Lower lobe of right lung (tissue), 2 donors: ENCODE results near the gene RUNDC3A. TPM values are rescaled to one million over a fixed set of nuclear protein-coding genes. Genes with fewer than 3 reads are reported as not detected.

Experiments used
- ATAC-seq, 2 donors: fragments of 200-7000 bp; cut with Tn5 transposase; one replicate each; pipeline ENCODE4 v1.9.1; 2020 to 2022; ENCODE audit warnings: mild to moderate bottlenecking in 2 of 2, moderate library complexity in 2 of 2
- DNase-seq: peaks from one replicate; pipeline ENCODE4 v3.0.0-alpha.2; 2020
- H3K27ac ChIP-seq: fragments of 200-600 bp; one replicate; pipeline ENCODE4 v1.8.0; 2022
- H3K27me3 ChIP-seq: fragments of 200-600 bp; one replicate; pipeline ENCODE4 v1.8.0; 2022; ENCODE audit warnings: low read depth
- H3K36me3 ChIP-seq: fragments of 200-600 bp; one replicate; pipeline ENCODE4 v1.8.0; 2022; ENCODE audit warnings: mild to moderate bottlenecking
- H3K4me1 ChIP-seq: fragments of 200-600 bp; one replicate; pipeline ENCODE4 v1.8.0; 2022
- H3K4me3 ChIP-seq: fragments of 200-600 bp; one replicate; pipeline ENCODE4 v1.8.0; 2022; ENCODE audit warnings: mild to moderate bottlenecking
- H3K9me3 ChIP-seq: fragments of 200-600 bp; one replicate; pipeline ENCODE4 v1.8.0; 2022
- intact Hi-C: fragments of 100-400 bp; cut with DNase I; formaldehyde crosslinking; loops from one replicate; pipeline ENCODE4 v1.11.0; 2022
- total RNA-seq: library from RNA; stranded (reverse); fragmentation: NEBNext Ultra II Directional; extraction: Animal tissue kit (Norgen Biotek cat#: 25700); gene quantifications from one replicate; pipeline ENCODE4 v1.2.1, GENCODE V29; 2021
- TF ChIP-seq, protein P1 (sequence below): fragments of 200-600 bp; IDR thresholded peaks from one replicate; pipeline ENCODE4 v1.8.0; 2022; ENCODE audit warnings: antibody characterized with exemption, mild to moderate bottlenecking
- donor health status: DM: no; HTN: yes; CAD: no; lungs with severe emphysema.

RUNDC3A gene
- total RNA-seq, 1 donor from 2014 or later = 0.38 TPM

DNA sequence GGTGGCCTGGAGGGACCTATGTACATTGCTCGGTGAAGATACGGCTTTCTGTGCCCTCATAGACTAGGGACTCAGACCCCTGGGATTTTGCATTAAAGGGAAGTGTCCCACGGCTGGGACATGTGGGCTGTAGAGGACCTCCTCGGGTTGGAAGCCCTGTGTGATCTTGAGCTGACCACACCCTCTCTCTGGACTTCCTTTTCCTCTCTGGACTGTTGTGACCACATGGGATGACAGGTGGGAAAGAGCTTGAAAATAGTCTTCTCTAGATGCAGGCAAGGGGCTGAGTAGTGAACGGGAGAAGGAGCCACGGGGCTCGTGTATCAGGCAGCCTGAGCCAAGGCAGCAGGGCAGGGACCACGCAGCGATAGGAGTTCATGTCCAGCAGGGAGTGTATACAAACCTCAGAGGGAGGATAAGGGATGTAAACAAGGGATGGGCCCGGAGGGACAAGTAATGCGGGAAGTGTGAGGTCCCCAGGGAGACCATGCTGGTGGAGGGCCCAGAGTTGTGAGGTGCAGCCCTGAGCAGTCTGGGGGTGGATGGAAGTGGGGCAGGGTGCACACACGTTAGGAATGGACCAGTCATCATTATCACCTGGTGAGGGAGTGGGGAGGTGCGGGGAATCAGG lies 36.0 kb upstream of the RUNDC3A start:
- Histone ChIP-seq H3K36me3 (no peaks in the 10 kb centered on the region), H3K27ac (no peak overlapping the region), H3K4me1 (peaks cover 5% of the 10 kb centered on the region), H3K4me3 (no peak overlapping the region), H3K27me3 (peaks cover 4% of the 10 kb centered on the region), H3K9me3 (no peaks in the 10 kb centered on the region)
- no peak for DNase-seq
- intact Hi-C loops = no loop called here
- peak in 1 of 2 donors; percentile 44 for ATAC-seq
- TF ChIP-seq, protein P1, sequence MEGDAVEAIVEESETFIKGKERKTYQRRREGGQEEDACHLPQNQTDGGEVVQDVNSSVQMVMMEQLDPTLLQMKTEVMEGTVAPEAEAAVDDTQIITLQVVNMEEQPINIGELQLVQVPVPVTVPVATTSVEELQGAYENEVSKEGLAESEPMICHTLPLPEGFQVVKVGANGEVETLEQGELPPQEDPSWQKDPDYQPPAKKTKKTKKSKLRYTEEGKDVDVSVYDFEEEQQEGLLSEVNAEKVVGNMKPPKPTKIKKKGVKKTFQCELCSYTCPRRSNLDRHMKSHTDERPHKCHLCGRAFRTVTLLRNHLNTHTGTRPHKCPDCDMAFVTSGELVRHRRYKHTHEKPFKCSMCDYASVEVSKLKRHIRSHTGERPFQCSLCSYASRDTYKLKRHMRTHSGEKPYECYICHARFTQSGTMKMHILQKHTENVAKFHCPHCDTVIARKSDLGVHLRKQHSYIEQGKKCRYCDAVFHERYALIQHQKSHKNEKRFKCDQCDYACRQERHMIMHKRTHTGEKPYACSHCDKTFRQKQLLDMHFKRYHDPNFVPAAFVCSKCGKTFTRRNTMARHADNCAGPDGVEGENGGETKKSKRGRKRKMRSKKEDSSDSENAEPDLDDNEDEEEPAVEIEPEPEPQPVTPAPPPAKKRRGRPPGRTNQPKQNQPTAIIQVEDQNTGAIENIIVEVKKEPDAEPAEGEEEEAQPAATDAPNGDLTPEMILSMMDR = no peak

DNA sequence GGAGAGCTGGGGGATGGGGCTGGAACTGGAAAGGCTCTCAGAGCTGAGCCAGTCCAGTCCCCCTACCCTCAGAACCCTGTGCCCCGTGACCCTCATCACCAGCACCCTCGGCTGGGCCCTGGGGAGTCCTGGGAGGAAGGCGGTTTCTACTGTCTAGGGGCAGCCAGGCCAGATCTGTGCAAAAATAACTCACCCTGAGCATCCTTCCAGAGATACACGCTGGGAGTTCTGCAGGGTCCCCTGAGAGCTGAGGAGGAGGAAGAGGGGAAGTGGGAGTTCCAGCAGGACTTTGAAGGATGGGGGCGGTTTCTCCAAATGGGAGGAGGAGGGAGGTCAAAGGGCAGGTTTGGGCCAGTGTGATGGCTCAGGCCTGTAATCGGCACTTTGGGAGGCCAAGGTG lies 35.4 kb upstream of the RUNDC3A start:
- ATAC-seq (peak in 1 of 2 donors; percentile 11), DNase-seq (no peak)
- H3K9me3 ChIP-seq = no peaks in the 10 kb centered on the region
- H3K27me3 ChIP-seq = peaks cover 4% of the 10 kb centered on the region
- H3K36me3 ChIP-seq = no peaks in the 10 kb centered on the region
- peaks cover 5% of the 10 kb centered on the region for H3K4me1 ChIP-seq
- intact Hi-C loops = no loop called here
- TF ChIP-seq, protein P1 = no peak
- no peak overlapping the region for H3K27ac ChIP-seq
- no peak overlapping the region for H3K4me3 ChIP-seq

DNA sequence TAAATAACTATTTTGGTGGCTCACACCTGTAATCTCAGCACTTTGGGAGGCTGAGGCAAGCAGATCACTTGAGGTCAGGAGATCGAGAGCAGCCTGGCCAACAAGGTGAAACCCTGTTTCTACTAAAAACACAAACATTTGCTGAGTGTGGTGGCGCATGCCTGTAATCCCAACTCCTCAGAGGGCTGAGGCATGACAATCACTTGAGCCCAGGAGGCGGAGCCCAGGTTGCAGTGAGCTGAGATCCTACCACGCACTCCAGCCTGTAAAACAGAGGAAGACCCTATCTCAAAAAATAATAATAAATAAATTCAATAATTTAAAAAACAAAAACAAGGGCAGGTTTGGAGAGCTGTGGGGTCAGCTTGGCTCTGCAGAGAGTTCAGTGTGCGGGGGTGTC lies 34.8 kb upstream of the RUNDC3A start:
- H3K9me3 ChIP-seq = no peaks in the 10 kb centered on the region
- no peak overlapping the region for H3K27ac ChIP-seq
- intact Hi-C loops = no loop called here
- no peaks in the 10 kb centered on the region for H3K36me3 ChIP-seq
- no peak for ATAC-seq
- TF ChIP-seq, protein P1 = no peak
- DNase-seq = no peak
- H3K4me3 ChIP-seq = no peak overlapping the region
- H3K27me3 ChIP-seq = peaks cover 4% of the 10 kb centered on the region
- peaks cover 6% of the 10 kb centered on the region for H3K4me1 ChIP-seq

DNA sequence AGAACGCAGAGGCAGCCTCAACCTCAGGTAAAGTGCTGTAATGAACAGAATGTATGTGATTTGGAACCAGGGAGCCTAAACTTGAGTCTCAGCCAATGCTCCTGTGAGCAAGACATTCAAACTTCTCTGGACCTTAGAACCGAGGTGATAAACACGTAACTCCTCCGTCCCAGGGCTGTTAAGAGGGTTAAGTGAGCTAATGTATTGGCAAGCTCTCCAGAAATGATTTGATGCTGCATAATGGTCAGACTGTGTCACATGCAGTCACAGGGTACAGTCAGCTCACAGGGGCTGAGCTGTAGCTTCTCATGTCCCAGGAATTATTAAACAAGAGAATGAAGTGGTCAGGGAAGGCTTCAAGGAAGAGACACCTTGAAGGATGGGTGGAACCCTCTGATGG lies 30.4 kb upstream of the RUNDC3A start:
- intact Hi-C loops = no loop called here

DNA sequence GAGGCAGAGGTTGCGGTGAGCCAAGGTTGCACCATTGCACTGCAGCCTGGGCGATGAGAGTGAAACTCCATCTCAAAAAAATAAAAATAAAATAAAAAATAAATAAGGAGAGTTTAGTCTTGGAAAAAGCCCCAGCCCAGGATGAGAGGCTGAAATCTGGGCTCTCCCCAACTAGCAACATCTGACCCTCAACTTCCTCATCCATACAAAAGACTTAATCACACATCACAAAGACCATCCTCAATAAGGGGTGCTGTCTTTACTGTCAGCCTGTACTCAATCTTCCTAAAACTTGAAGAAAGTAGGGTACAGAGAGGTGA lies 29.1 kb upstream of the RUNDC3A start:
- H3K36me3 ChIP-seq = no peaks in the 10 kb centered on the region
- peaks cover 21% of the 10 kb centered on the region for H3K4me1 ChIP-seq
- no peak for ATAC-seq
- H3K27ac ChIP-seq = peak overlapping the region; percentile 80
- H3K9me3 ChIP-seq = no peaks in the 10 kb centered on the region
- H3K27me3 ChIP-seq = no peaks in the 10 kb centered on the region
- DNase-seq = no peak
- TF ChIP-seq, protein P1 = no peak
- intact Hi-C loops = no loop called here
- H3K4me3 ChIP-seq = no peak overlapping the region

More for the DNA sequence above, 30.4 kb upstream of the RUNDC3A start:
- ATAC-seq (no peak), DNase-seq (no peak)
- TF ChIP-seq, protein P1 = no peak
- H3K27me3 ChIP-seq = no peaks in the 10 kb centered on the region
- no peak overlapping the region for H3K4me3 ChIP-seq
- H3K4me1 ChIP-seq = peaks cover 21% of the 10 kb centered on the region
- H3K9me3 ChIP-seq = no peaks in the 10 kb centered on the region
- H3K27ac ChIP-seq = no peak overlapping the region
- H3K36me3 ChIP-seq = no peaks in the 10 kb centered on the region
